GM15510 (cell line): ENCODE measurements around the gene CRYBG3.

ENCODE experiments used
- POLR2A ChIP-seq: IDR thresholded peaks from 3 replicates; pipeline ENCODE4 v1.6.1; 2011; ENCODE audit warnings: borderline replicate concordance; ENCODE audit not compliant: insufficient read length; ENCODE audit errors: extremely low read depth

The CRYBG3 gene

DNA sequence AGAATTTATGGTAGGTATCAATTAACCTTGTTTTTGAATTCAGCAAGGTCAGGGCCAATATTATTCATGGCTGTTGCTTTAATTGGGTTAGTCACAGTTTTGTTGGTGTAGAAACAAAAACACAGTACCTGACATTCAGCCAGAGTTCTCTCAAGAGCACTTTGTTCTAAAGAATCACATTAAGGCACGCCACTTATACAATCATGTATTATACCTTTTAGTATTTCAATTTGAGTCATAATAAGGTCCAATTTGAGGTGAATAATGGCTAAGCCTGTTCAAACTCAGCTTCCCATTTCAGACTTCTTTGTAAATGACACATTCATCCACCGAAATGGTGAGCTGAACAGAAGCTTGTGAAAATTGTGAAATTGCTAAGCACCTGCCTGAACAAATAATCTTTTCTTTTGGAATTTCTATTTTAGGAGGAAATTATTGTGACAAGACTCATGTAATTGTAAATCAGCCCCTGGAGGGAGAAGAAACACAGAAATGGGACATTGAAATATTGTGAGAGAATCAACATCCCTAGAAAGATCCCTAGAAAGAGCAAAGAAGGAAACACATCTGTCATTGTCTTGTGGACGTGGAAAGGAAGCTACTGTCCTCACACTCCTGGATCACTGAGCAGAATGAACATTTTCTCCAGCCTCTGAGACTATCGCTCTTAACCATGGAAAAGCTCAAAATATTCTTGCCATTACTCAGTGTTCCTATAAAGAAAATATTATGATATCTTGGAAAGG lies 121.2 kb downstream of the CRYBG3 start:
- TF ChIP-seq POLR2A: no peak

DNA sequence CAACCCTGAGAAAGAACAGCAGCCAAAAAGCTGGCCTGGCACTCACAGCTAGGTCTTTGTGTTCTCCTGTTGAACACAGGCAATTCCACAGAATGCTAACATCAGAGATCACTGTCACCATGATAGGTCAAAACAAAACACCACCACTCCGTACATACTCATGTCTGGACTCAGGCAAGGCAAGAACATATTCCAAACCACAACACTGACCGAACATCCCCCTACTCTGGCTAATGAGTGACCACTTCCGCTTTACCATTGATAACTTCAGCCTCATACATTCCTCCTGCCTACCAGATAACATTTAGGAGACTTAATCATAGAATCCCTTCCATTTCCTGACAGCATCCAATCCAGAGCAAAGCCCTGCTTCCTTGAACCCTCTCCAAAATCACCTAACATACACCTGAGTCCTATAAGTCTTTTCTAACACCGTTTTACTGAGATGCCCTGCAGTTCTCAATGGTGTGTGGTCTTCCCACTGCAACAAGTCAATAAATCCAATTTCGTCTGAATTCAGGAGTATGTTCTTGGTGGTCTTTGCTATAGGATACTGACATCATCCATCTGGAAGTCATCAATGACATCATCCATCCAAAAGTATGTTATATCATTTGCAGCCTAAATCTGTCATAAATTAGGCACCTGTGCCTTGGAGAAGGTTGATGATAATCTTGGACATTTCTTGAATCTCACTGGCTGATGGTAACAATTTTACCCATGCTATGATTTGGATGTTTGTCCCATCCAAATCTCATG lies 126.7 kb downstream of the CRYBG3 start:
- no peak for TF ChIP-seq POLR2A

DNA sequence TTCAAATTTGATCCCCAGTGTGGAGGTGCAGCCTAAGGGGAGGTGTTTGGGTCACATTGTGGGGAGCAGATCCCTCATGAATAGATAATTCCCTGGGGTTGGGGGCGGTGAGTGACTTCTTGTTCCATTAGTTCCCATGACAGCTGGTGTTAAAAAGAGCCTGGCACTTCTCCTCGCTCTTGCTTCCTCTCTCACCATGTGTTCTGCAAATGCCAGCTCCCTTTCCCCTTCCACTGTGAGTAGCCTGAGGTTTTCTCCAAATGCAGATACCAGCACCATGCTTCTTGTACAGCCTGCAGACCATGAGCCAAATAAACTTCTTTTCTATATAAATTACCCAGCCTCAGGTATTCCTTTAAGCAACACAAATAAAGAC lies 127.3 kb downstream of the CRYBG3 start:
- no peak for TF ChIP-seq POLR2A

DNA sequence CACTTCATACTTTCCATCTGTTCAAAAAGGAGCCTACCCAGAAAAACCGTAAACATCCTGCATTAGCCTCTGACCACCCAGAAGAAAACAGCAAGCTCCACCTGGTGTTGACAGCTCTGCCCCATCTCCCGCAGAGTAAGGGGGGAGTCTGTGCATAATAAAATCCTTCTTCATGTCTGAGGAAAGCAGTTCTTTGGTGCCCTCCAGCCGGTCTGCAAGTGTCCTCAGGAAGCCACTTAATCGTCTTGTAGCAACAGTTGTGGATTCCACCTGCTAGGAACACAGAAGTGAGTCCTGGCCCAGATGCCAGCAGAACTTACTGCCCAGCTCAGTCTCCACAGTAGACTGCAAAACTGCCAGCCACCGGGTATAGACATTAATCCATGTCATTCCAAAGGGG lies 127.9 kb downstream of the CRYBG3 start:
- no peak for TF ChIP-seq POLR2A

DNA sequence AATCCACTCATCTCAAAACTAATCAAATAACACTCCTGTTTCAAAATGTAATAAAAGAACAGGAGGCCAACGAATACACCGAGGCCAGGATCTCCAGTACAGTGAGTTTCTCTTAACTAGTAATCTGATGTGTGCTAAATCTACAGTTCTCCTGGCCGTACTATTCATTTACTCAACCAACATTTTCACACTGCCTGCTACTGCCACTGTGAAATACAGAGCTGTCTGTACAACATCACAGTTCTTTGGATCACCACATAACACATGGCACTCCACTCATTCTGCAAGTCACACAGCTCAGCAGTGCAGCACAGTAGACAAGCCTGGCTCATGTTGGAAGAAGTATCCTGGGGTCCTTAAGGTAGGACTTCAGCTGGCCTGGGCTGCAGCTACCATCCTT lies 128.5 kb downstream of the CRYBG3 start:
- no peak for TF ChIP-seq POLR2A

DNA sequence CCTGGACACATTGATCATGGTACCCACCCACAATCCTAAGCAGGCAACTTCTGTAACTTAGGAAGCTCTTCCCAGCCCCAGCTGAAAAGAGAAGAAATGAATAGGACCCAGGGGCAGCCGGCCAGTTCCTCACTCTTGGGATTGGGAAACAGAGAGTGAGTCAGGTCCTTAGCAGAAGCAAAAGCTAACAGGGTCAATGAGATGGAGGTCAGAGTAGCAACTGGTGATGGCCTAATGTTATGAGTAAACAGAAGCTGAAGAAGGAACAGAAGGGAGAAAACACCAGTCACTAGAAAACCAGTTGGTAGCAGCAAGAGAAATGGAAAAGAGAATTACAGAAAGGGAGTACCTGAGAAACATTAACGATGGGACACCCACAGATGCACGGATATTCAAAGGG lies 130.5 kb downstream of the CRYBG3 start:
- no peak for TF ChIP-seq POLR2A

DNA sequence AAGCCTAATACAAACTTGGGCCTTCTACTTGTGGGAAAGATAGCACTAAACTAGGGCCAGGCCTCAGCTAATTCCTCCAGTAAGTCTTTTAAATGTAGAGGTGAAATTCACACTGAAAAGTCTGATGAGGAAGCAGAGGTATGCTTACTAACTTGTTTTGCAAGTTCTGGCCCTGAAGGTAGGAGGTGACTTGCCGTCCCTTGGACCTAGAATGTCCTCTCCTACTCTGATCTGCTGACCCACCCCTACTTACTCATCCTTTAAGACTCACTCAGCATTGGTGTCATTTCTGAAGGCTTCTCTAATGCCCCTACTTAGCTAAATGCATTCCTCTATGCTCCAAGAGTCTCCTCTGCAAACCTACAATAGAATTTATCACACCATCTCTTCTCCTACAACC lies 131.1 kb downstream of the CRYBG3 start:
- no peak for TF ChIP-seq POLR2A

DNA sequence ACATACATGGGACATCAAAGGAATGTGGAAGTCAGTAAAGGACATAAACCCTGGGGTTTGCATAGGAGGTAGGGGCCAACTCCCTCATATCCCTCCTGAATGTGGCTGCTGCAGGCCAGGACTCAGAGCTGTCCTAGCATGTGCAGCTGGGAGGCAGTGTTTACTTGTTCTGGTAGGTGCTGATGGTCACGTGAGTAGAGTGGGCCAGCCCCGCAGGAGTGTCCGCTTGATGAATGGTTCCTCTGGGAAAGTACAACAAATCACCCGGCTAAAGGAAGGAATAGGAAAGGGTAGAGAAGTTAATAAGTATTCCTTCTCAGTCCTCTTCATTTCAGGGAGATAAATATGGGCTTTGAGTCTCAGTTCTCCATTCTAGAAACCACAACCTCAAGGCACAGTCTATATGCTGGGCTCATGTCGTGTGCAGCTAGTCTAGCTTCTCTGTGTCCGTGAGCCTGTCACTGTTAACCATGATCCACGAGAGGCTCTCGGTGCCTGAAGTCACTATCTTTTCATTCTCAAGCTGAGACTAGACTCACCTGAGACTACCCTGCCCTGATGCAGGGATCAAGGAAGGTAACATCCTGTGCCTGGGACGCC lies 132.5 kb downstream of the CRYBG3 start:
- no peak for TF ChIP-seq POLR2A

DNA sequence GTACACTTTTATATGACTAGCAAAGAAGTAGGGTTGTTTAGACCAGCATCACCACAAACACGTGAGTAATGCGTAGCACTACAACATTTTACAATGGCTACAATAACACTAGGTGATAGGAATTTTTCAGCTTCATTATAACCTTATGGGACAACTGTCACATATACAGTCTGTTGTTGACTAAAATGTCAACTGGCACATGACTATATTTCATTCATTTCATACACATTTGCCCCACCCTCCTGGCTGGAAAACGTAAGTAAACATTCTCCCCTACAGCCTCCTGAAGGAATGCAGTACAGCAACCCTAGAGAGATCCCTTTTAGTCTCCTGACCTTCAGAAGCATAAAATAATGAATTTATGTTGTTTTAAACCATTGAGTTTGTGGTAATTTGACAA lies 134.2 kb downstream of the CRYBG3 start:
- no peak for TF ChIP-seq POLR2A

DNA sequence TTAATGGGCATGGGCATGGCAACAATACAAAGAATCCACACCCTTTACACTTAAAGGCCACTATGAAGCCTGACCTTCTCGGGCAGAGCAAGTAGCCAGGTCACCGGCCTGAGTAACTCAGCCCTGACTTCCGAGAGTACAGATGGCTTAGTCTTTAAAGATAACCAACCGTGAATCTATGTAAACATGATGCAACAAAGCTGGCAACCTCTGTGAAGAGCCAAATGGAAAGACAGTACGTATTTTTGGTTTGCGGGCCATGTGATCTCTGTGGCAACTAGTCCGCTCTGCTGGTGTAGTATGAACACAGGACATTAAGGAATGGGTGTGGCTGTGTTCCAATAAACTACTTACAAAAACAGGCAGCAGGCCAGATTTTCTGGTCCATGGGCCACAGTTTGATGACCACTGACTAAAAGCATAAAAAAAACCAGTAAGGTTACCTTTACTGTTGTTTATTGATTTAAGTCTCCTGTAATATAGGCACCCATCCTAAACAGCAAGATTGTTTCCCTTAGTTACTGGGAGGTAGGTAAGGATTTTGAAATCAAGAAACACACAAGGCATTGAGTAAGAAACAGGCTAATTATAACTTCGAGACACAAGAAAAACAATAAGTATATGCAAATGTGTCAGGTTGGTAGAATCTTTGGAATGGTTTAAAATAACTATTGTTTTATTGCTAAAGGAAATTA lies 136.0 kb downstream of the CRYBG3 start:
- no peak for TF ChIP-seq POLR2A

DNA sequence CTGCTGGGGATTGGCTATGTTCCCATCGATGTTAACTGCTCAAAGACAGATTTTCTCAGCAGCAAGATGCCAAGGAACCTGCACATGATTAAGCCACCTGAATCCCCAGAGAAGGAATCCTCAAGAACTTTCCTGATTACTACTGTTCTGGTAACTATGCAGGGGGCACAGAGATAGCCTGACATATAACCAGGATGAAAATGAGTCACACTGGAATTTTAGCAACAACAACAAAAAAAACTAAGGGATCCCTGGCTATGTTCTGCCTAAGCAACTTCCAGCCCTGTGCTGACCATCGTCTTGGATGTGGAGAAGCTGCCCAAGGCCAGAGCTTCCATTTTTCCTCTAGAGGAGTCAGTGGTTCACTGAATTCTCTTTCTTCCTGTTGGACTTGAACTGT lies 136.6 kb downstream of the CRYBG3 start:
- no peak for TF ChIP-seq POLR2A

DNA sequence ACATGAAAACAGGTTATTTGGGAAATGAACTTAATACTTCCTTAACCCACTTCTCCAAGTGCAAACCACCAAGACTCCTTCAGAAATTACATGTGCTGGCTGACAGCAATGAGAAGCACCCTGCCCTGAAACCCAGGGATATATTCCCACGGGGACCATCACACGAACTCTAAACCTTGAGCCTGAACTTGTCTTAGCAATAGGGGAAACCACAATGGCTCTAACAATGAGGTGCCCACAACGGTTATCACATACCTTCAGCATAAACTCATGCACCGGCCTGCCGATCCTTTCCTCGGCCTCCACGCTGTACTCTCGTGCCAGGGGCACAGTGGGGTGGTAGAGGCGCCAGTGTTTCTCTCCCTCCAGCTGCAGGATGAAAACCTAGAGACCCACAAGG lies 137.0 kb downstream of the CRYBG3 start:
- TF ChIP-seq POLR2A: no peak

DNA sequence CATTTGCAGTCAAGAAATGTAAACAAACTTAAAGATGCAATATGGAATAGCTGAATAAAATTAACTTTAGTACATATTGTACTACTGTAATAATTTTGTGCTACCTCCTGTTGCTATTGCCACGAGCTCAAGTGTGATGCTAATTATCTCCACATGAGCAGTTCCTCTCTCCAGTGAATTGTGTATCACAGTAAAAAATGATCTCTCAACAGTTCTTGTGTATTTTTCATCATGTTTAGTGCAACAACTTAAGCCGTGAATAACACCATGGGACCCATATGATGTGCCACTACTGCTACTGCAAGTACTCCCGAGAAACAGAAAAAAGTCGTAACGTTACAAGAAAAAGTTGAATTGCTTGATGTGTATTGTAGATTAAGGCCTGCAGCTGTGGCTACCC lies 138.1 kb downstream of the CRYBG3 start:
- no peak for TF ChIP-seq POLR2A

DNA sequence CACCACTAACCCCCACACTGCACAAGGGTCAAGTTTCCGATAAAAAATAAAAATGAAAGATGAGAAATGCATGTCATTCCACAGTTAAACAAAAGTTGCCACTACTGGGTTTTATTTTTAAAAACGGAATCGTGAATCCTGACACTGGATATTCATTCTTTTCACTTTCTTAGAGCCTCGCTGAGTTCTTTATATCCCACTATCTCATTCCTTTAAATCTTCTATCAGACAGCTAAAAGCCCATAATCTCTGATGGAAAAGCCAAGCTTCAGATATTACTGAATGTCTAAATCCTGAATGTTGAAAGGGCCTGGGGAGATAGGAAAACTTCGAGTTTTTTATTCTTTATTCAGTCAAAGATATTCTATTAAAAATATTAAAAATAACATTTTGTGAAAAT lies 138.7 kb downstream of the CRYBG3 start:
- no peak for TF ChIP-seq POLR2A
